ENCODE results near the gene MRTFB. TPM values are rescaled to one million over a fixed set of nuclear protein-coding genes. Genes with fewer than 3 reads are reported as not detected.
A peak's percentile ranks its signal among the peaks of the same experiment; 100 is the strongest.

The MRTFB gene
- total RNA-seq, 4 donors from 2014 or later = 12.7 to 20.4 (median 14.8) TPM

GRCh38 chr16:14071576-14072271 is 605 bp downstream of the MRTFB start:
- Histone ChIP-seq H3K36me3 (no peaks in the 10 kb centered on the region), H3K9me3 (no peaks in the 10 kb centered on the region), H3K4me3 (peak overlapping the region; percentile 75 to 96 (median 89)), H3K27me3 (no peaks in the 10 kb centered on the region), H3K4me1 (peaks cover 10 to 26% of the 10 kb centered on the region in 2 donors), H3K27ac (peak overlapping the region; percentile 76 to 91 (median 86))
- ATAC-seq = peak in 1 of 2 donors; percentile 20
- no peak for DNase-seq
- TF ChIP-seq CTCF (IDR thresholded peaks at IDR 0.05 in 4 of 5, conservative IDR thresholded peaks at IDR 0.05 in 1 of 5) (no peak), POLR2A (IDR thresholded peaks at IDR 0.05) (no peak)
- intact Hi-C loops (cut with DNase I; ENCODE audit: low total_unique reads) = loop anchor here (2.0 to 10.0 kb wide), 3 partner anchors 47 to 149 kb away; no protein-coding TSS in a partner anchor
- in situ Hi-C loops (cut with MboI; ENCODE audit: low sequenced_read_pairs in 4 of 4) = no loop called here

DNA sequence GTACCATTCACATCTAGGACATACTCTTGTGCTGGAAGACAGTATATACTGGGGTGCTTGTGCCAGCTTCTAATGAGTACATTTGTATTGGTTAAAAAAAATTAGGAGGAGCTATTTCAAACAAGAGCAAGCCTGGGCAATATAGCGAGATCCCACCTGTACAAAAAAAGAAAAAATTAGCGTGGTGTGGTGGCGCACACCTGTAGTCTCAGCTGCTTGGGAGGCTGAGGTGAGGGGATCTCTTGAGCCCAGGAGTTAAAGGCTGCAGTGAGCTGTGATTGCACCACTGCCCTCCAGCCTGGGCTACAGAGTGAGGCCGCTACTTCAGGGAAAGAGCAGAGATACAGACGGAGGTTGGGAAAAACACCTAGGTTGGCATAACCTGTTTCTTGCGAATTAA is 1.2 kb downstream of the MRTFB start:
- Histone ChIP-seq H3K36me3 (no peaks in the 10 kb centered on the region), H3K4me1 (peaks cover 10 to 30% of the 10 kb centered on the region in 2 donors), H3K4me3 (peak overlapping the region; percentile 75 to 96 (median 89)), H3K9me3 (no peaks in the 10 kb centered on the region), H3K27ac (peak overlapping the region in 3 of 4 donors; percentile 83 to 91 (median 89)), H3K27me3 (no peaks in the 10 kb centered on the region)
- no peak for ATAC-seq
- DNase-seq = no peak
- intact Hi-C loops (cut with DNase I; ENCODE audit: low total_unique reads) = loop anchor here (5.0 to 10.0 kb wide), 2 partner anchors 48 to 115 kb away; no protein-coding TSS in a partner anchor
- in situ Hi-C loops (cut with MboI; ENCODE audit: low sequenced_read_pairs in 4 of 4) = no loop called here
- TF ChIP-seq POLR2A (IDR thresholded peaks at IDR 0.05) = no peak
- no peak for TF ChIP-seq CTCF (IDR thresholded peaks at IDR 0.05 in 4 of 5, conservative IDR thresholded peaks at IDR 0.05 in 1 of 5)

DNA sequence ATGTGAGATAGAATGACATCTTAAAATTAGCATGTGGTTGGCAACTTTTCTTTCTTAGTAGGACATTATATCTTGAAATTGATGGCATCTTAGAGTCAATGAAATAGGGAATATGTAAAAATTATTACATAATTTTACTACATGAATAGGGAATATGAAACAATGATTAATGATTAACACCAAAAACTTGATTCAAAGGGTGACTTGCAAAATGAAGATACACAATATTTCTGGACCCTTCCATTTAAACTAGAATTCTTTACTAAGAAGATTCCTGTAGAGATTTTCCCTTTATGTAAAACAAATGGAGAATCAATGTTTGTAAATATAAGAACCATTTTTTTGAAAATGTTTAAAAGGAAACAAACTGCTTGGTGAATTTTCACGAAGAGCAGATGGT is 3.4 kb downstream of the MRTFB start:
- no peak for ATAC-seq
- intact Hi-C loops (cut with DNase I; ENCODE audit: low total_unique reads) = loop anchor here (5.0 to 10.0 kb wide), 2 partner anchors 50 to 113 kb away; no protein-coding TSS in a partner anchor

GRCh38 chr16:14077918-14078317 is 6.8 kb downstream of the MRTFB start:
- Histone ChIP-seq H3K9me3 (no peaks in the 10 kb centered on the region), H3K27ac (peak overlapping the region in 1 of 4 donors; percentile 7), H3K4me1 (peaks cover 9 to 32% of the 10 kb centered on the region in 2 donors), H3K27me3 (no peaks in the 10 kb centered on the region), H3K36me3 (peaks cover 0 to 14% of the 10 kb centered on the region in 2 donors), H3K4me3 (no peak overlapping the region)
- intact Hi-C loops (cut with DNase I; ENCODE audit: low total_unique reads) = loop anchor here (10.0 kb wide), 1 partner anchor 53 kb away; no protein-coding TSS in a partner anchor
- no peak for DNase-seq
- no peak for TF ChIP-seq CTCF (IDR thresholded peaks at IDR 0.05 in 4 of 5, conservative IDR thresholded peaks at IDR 0.05 in 1 of 5)
- no peak for TF ChIP-seq POLR2A (IDR thresholded peaks at IDR 0.05)
- ATAC-seq = no peak
- in situ Hi-C loops (cut with MboI; ENCODE audit: low sequenced_read_pairs in 4 of 4) = no loop called here

More for the DNA sequence above, 3.4 kb downstream of the MRTFB start:
- no peaks in the 10 kb centered on the region for H3K9me3 ChIP-seq
- no peak for DNase-seq
- TF ChIP-seq POLR2A (IDR thresholded peaks at IDR 0.05) (no peak), CTCF (IDR thresholded peaks at IDR 0.05 in 4 of 5, conservative IDR thresholded peaks at IDR 0.05 in 1 of 5) (no peak)
- H3K4me1 ChIP-seq = peaks cover 10 to 39% of the 10 kb centered on the region in 2 donors
- H3K27me3 ChIP-seq = no peaks in the 10 kb centered on the region
- in situ Hi-C loops (cut with MboI; ENCODE audit: low sequenced_read_pairs in 4 of 4) = no loop called here
- no peak overlapping the region for H3K27ac ChIP-seq
- no peak overlapping the region for H3K4me3 ChIP-seq
- H3K36me3 ChIP-seq = no peaks in the 10 kb centered on the region

Data from gastrocnemius medialis (tissue), 4 donors.